Endometrium (tissue), 2 donors: Measurements from ENCODE around the gene KRT33A.
"Not testable (repeated sequence)": the region's sequence is repeated elsewhere in the genome, so short reads cannot be mapped to it uniquely, and the experiment has no call there.

Experiments used
- FAIRE-seq: peaks from 2 replicates; lab custom pipeline; 2012; peaks lifted over from hg19 to GRCh38; lab: Jason Lieb, UNC
- donor health status: control.
- donor health status: control.

Gene KRT33A

GRCh38 chr17:41350381-41350878, at the start of gene KRT33A:
TSS of gene KRT33A (minus strand) at chr17:41350828. CDS start at chr17:41350767, 61 bp downstream.
- not testable (repeated sequence) for FAIRE-seq

- no peak for FAIRE-seq
Observed at GRCh38 chr17:41396996-41397660, 46.5 kb upstream of the KRT33A start, which contains the start of gene KRT31. TSS of gene KRT31 (minus strand) at chr17:41397608. CDS start at chr17:41397539, 69 bp downstream.

DNA sequence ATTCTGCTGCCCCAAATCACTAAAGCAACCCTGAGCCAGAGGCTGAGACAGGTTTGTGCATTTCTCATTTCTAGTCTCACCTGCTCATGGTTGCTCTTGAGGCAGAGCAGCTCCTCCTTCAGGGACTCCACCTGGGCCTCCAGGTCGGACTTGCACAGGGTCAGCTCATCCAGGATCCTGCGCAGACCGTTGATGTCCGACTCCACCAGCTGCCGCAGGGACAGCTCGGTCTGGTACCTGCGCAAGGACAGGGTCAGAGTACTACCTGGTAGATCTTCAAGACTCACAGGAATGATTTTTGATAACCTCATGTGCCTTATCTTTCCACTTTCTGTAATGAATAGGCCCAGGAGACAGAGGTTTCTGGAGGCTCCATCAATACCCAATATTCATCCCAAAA, 45.7 kb upstream of the KRT33A start:
- no peak for FAIRE-seq

- no peak for FAIRE-seq
Observed at GRCh38 chr17:41395611-41396010, 45.0 kb upstream of the KRT33A start.

DNA sequence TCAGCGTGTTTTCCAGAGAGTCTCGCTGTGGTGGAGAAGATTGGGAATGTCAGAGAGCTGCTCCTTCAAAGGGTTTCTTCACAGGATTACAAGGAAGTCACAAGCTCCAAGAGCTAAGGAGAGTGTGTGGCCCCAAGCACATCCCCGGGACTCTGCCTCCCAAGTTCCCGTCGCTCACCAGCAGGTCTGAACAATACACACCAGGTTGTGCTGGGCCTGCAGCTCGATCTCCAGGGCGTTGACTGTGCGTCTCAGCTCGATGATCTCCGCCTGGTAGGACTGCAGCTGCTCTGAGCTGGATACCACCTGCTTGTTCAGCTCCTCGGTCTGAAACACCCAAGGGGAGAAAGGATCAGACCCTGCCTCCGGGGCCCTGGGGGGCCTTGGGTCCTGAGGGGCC, 44.4 kb upstream of the KRT33A start:
- not testable (repeated sequence) for FAIRE-seq

- no peak for FAIRE-seq
Observed at GRCh38 chr17:41394254-41394996, 43.8 kb upstream of the KRT33A start.

DNA sequence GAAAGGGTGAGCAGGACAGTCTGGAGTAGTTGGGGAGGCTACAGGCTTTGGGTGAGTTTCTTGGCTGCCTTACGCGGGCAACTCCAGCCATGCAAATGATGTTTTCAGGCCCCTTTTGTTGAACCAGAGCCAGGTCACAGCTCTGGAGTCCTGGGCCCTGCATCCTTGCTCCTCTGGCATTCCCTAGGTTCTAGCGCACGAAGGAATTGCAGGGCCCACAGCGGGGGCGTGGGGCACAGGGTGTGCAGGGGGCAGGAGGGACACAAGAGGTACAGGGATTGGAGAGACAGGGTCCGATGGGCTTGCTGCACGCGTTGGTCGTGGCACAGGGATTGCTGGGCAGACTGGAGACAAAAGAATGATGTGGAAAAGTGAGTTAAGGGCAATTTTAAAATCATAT, 43.2 kb upstream of the KRT33A start:
- FAIRE-seq = no peak

GRCh38 chr17:41393294-41393693, 42.7 kb upstream of the KRT33A start:
- FAIRE-seq = no peak

GRCh38 chr17:41392278-41392677, 41.6 kb upstream of the KRT33A start:
- FAIRE-seq = no peak

- FAIRE-seq = no peak
Observed at GRCh38 chr17:41391535-41391934, 40.9 kb upstream of the KRT33A start.

DNA sequence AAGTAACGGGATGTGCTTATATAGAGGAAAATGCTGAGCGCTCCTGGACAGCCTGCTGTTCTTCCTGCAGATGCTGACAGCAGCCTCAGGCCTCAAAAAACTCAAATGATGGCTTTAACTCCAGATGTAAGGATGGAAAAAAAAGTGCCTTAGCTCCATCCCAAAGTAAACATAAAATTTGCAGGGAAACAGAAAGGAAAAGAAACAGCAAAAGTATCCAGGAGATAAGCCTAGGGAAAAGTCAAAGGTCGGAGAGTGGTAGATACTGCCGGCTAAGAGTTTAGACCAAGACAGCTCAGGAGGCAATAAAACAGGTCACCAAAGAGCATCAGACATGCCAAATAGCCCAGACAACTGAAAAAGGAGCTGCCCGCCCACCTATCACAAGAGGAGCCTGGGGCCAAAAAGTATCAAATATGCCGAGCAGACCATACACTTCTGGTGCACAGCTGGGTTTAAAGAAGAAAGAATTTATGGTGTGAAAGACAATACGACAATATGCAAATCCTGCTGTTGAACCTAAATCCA, 39.8 kb upstream of the KRT33A start:
- FAIRE-seq = no peak

GRCh38 chr17:41387670-41388069, 37.0 kb upstream of the KRT33A start:
- FAIRE-seq = no peak

DNA sequence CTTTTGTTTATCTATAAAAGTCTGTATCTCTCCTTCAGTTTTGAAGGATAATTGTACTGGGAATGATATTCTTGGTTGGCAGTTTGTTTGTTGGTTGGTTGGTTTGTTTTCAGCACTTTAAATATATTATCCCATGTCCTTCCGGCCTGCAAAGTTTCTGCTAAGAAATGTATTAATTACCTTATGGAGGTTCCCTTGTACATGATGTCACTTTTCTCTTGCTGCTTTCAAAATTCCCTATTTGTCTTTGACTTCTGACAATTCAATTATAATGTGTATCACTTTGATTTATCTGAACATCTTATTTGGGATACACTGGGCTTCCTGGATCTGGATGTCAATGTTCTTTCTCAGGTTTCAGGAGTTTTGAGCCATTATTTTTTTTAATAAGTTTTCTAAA, 35.6 kb upstream of the KRT33A start:
- FAIRE-seq = no peak

GRCh38 chr17:41383690-41384089, 33.1 kb upstream of the KRT33A start:
- no peak for FAIRE-seq

- FAIRE-seq = no peak
Observed at GRCh38 chr17:41382394-41382793, 31.8 kb upstream of the KRT33A start.

GRCh38 chr17:41381943-41382342, 31.3 kb upstream of the KRT33A start, which contains the start of gene KRT34:
TSS of gene KRT34 (minus strand) at chr17:41382306. CDS start at chr17:41382246, 60 bp downstream.
- FAIRE-seq = not testable (repeated sequence)

DNA sequence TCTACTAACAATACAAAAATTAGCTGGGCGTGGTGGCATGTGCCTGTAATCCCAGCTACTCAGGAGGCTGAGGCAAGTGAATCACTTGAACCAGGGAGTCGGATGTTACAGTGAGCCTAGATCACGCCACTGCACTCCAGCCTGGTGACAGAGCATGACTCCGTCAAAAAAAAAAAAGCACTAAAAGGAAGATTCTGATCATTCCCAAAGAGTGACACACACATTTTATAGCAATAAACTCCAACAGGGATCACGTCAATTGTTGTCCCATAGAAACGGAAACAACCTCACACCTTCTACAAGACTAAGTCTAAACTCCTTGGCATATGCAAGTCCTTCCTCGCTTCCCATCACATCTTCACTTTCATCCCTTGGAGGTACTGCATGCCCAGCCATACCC, 29.5 kb upstream of the KRT33A start:
- not testable (repeated sequence) for FAIRE-seq

DNA sequence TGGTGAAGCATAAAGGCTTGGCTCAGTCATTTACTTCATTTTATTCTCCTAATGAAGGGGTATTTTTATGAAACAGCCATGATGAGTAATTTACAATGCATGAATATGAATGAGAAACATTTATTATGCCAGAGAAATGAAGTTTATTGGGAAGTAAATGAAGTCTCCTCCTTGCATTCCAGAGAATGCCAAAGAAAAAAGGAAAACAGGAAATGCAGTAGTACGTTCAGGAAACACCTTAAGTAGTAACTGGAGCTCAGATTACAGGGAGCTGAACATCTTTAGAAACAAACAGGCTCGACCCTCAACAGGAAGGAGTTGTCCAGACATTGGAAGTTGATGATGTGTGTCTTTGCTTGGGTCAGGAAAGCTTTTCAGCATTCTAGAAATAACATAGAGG, 26.9 kb upstream of the KRT33A start:
- no peak for FAIRE-seq

DNA sequence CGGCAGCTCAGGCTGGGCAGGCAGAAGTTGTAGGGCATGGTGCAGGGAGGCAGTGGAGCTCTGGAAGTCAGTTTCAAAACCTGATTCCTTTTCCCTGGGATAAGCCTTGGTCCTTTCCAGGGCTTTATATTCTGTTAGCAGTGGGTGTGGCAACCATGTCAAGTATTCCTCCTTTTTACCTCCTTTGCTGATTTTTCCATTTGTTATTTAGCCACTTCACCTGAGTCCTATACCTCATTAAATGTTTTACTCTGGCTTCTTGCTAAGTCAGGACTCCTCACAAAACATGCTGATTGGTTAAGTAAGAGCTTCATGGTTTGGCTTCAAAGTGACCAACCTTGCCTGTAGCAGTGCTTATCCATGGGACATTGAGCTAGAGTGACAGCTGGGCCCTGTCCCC, 19.1 kb upstream of the KRT33A start, which contains the start of gene KRT33B:
KRT33B (minus strand) TSS at position 101 of the 400 bp plus-strand sequence; CDS start at position 38, 63 bp downstream.
- FAIRE-seq = no peak

DNA sequence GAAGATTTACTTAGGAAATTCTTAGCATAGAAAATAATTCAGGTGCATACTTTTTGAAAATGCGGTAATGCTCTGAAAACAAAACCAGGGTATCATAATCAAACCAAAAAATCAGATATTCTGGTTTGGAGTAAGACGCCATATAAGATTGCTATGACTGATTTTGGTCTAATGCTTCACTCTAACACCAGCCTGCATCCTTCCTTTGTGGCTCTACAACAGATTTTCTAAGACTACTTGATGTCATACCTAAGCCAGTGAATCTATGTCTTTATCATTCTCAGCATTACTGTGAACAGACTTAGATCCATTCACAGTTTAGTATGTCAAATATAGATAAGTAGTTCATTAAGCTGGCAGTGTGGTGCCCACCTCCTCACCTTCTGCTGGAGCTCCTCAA, 18.4 kb upstream of the KRT33A start:
- FAIRE-seq = no peak

DNA sequence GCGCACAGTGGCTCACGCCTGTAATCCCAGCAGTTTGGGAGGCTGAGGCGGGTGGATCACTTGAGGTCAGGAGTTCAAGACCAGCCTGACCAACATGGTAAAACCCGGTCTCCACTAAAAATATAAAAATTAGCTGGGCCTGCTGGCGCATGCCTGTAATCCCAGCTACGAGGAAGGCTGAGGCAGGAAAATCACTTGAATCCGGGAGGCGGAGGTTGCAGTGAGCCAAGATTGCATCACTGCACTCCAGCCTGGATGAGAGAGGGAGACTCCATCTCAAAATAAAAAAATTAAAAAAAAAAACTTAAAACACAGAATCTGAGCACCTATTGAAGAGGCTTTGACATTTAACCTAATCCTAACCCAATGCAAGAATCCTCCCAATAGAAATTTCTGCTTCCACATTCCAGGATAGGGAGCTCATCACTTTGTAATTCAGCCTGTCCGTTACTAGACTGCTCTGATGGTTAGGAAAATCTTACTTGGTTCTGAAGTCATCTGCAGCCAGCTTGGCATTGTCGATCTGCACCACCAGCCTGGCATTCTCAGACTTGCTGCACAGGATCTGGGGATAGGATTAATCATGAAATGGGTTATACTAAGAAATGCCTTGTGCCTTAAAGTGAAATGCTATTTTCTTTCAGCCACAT, 16.9 kb upstream of the KRT33A start:
- FAIRE-seq = no peak

- no peak for FAIRE-seq
Observed at GRCh38 chr17:41366070-41366469, 15.4 kb upstream of the KRT33A start.
